K562 (cell line): Measurements from ENCODE around the gene FAM174C.
A peak's percentile ranks its signal among the peaks of the same experiment; 100 is the strongest.

ENCODE experiments used
- AFF1 ChIP-seq, 2 experiments: fragments of 450-650 bp; IDR thresholded peaks; 2 replicates each; pipeline ENCODE4 v1.6.1; 2018; ENCODE audit warnings: mild to moderate bottlenecking in 2 of 2, low read depth in 1 of 2; ENCODE audit not compliant: partially characterized antibody in 2 of 2
- BRCA1 ChIP-seq, 2 experiments: fragments of 450-650 bp in 1 of 2; sonication (generic) in 1 of 2; formaldehyde crosslinking in 1 of 2; IDR thresholded peaks; 2 replicates each; pipeline versions ENCODE4 v1.5.0 to v1.6.1; 2017 to 2020; ENCODE audit warnings: mild to moderate bottlenecking in 1 of 2, missing genetic modification reagents in 1 of 2
- CREB1 ChIP-seq, 2 experiments: sonication (generic) in 1 of 2; formaldehyde crosslinking in 1 of 2; IDR thresholded peaks; 2 replicates each; pipeline versions ENCODE4 v1.6.1 to v1.8.0; 2012 to 2022; ENCODE audit warnings: inconsistent platforms in 1 of 2, mild to moderate bottlenecking in 1 of 2, missing genetic modification reagents in 1 of 2, moderate library complexity in 1 of 2
- EZH2 ChIP-seq: IDR thresholded peaks from 2 replicates; pipeline ENCODE4 v1.6.1; 2012; ENCODE audit warnings: low read depth, mild to moderate bottlenecking, inconsistent platforms, low read length, borderline replicate concordance
- GATA2 ChIP-seq: sonication (generic); formaldehyde crosslinking; IDR thresholded peaks from 2 replicates; pipeline ENCODE4 v1.4.0; 2020; ENCODE audit warnings: mild to moderate bottlenecking, missing genetic modification reagents
- GATAD2A ChIP-seq: fragments of 450-650 bp; IDR thresholded peaks from 2 replicates; pipeline ENCODE4 v1.6.1; 2017
- HDGF ChIP-seq: fragments of 450-650 bp; IDR thresholded peaks from 2 replicates; pipeline ENCODE4 v1.6.1; 2016
- KDM5B ChIP-seq: fragments of 200-600 bp; sonication (generic); IDR thresholded peaks from 2 replicates; pipeline ENCODE4 v1.6.1; 2012; ENCODE audit warnings: low read depth, mild to moderate bottlenecking, moderate library complexity, low read length, control low read depth, inconsistent platforms; ENCODE audit not compliant: insufficient replicate concordance
- MAZ ChIP-seq, 2 experiments: fragments of 450-650 bp in 1 of 2; sonication (generic) in 1 of 2; formaldehyde crosslinking; IDR thresholded peaks in 1 of 2; conservative IDR thresholded peaks in 1 of 2; 2 replicates each; pipeline versions ENCODE4 v1.4.0 to v1.5.0; 2020; ENCODE audit warnings: mild to moderate bottlenecking in 1 of 2, missing genetic modification reagents in 1 of 2
- NFXL1 ChIP-seq: fragments of 450-650 bp; formaldehyde crosslinking; IDR thresholded peaks from 2 replicates; pipeline ENCODE4 v1.4.0; 2021; ENCODE audit warnings: mild to moderate bottlenecking
- YBX1 ChIP-seq: fragments of 450-650 bp; IDR thresholded peaks from 2 replicates; pipeline ENCODE4 v1.7.1; 2016; ENCODE audit warnings: mild to moderate bottlenecking
- ZFP30 ChIP-seq: fragments of 250-450 bp; sonication (Bioruptor Pico); IDR thresholded peaks from 2 replicates; pipeline ENCODE4 v1.8.0; 2022; ENCODE audit warnings: moderate library complexity, mild to moderate bottlenecking, inconsistent platforms, borderline replicate concordance
- ZNF512 ChIP-seq: IDR thresholded peaks from 2 replicates; pipeline ENCODE4 v1.6.1; 2016; ENCODE audit warnings: missing genetic modification characterization, missing compliant biosample characterization
- TF ChIP-seq, protein P1 (sequence below), 3 experiments: IDR thresholded peaks in 2 of 3; conservative IDR thresholded peaks in 1 of 3; 2 replicates each; pipeline ENCODE4 v1.5.1; 2011 to 2012; ENCODE audit warnings: low read length in 3 of 3, mild to moderate bottlenecking in 3 of 3, control low read depth in 2 of 3, improper control_type of control experiment in 1 of 3, inconsistent platforms in 1 of 3, low read depth in 1 of 3, mixed read lengths in 1 of 3, moderate library complexity in 1 of 3; ENCODE audit not compliant: insufficient read depth in 2 of 3

- TF ChIP-seq YBX1 (no peak), BRCA1 (IDR thresholded peaks at IDR 0.05) (no peak), BRCA1 (CRISPR knock-in tag; IDR thresholded peaks at IDR 0.05) (no peak), AFF1 (IDR thresholded peaks at IDR 0.05; ENCODE audit: low read depth in 1 of 2, partially characterized antibody in 2 of 2) (no peak), CREB1 (IDR thresholded peaks at IDR 0.05) (no peak), CREB1 (CRISPR knock-in tag; IDR thresholded peaks at IDR 0.05) (no peak), GATA2 (CRISPR knock-in tag) (no peak), KDM5B (peak; percentile 21), GATAD2A (no peak), ZFP30 (CRISPR knock-in tag) (no peak), HDGF (no peak), MAZ (CRISPR knock-in tag; conservative IDR thresholded peaks at IDR 0.05 in 1 of 2, IDR thresholded peaks at IDR 0.05 in 1 of 2) (no peak), EZH2 (no peak), ZNF512 (tag) (no peak), NFXL1 (no peak)
- TF ChIP-seq, protein P1, sequence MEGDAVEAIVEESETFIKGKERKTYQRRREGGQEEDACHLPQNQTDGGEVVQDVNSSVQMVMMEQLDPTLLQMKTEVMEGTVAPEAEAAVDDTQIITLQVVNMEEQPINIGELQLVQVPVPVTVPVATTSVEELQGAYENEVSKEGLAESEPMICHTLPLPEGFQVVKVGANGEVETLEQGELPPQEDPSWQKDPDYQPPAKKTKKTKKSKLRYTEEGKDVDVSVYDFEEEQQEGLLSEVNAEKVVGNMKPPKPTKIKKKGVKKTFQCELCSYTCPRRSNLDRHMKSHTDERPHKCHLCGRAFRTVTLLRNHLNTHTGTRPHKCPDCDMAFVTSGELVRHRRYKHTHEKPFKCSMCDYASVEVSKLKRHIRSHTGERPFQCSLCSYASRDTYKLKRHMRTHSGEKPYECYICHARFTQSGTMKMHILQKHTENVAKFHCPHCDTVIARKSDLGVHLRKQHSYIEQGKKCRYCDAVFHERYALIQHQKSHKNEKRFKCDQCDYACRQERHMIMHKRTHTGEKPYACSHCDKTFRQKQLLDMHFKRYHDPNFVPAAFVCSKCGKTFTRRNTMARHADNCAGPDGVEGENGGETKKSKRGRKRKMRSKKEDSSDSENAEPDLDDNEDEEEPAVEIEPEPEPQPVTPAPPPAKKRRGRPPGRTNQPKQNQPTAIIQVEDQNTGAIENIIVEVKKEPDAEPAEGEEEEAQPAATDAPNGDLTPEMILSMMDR (IDR thresholded peaks at IDR 0.05 in 2 of 3, conservative IDR thresholded peaks at IDR 0.05 in 1 of 3; ENCODE audit: insufficient read depth in 2 of 3, low read depth in 1 of 3, low read length in 3 of 3): no peak
These were observed 29.7 kb upstream of the FAM174C start for GRCh38 chr19:1245494-1246264.
